ENCODE results near the gene BAHD1. TPM values are rescaled to one million over a fixed set of nuclear protein-coding genes. Genes with fewer than 3 reads are reported as not detected.

The BAHD1 gene
- total RNA-seq, 4 donors from 2014 or later, result 11.6 to 29.6 (median 22.3) TPM

DNA sequence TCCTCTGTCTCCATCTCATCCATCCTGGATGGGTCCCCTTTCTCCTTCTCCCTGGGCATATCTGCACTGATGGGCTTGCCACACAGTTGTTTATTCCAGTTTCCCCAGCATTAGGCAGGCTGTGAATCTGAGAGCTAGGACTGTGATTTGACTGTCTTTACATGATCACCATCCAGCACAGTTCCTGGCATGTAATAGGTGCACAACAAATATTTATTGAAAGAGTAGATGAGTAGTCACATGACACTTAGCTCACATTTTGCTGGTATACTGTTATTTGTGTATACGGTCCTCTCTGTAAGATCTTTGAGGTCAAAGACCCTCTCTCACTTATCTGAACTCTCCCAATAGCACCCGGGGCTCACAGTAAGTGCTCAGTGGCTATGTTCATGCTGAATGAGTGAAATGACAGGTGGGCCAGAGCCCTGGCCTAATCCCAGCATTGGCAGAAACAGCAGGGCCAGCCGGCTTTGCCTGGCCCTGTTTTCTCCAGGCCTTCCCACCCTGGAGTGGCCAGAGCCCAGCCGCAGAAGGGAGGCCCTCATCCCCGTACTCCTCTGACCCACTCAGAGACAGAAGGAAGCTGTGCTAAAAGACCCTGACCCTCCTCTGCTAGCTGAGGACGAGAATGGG lies 16.2 kb upstream of the BAHD1 start:
- H3K4me3 ChIP-seq, result no peak overlapping the region
- H3K27ac ChIP-seq (replicated peaks in 1 of 4), result no peak overlapping the region
- H3K36me3 ChIP-seq, result peaks cover 0 to 11% (median 0%) of the 10 kb centered on the region in 4 donors
- H3K27me3 ChIP-seq, result no peaks in the 10 kb centered on the region
- peaks cover 19 to 23% (median 22%) of the 10 kb centered on the region in 4 donors for H3K4me1 ChIP-seq
- no peak for TF ChIP-seq POLR2AphosphoS5 (IDR thresholded peaks at IDR 0.05)
- TF ChIP-seq POLR2A (IDR thresholded peaks at IDR 0.05; ENCODE audit: low read depth), result no peak
- TF ChIP-seq, protein P1, sequence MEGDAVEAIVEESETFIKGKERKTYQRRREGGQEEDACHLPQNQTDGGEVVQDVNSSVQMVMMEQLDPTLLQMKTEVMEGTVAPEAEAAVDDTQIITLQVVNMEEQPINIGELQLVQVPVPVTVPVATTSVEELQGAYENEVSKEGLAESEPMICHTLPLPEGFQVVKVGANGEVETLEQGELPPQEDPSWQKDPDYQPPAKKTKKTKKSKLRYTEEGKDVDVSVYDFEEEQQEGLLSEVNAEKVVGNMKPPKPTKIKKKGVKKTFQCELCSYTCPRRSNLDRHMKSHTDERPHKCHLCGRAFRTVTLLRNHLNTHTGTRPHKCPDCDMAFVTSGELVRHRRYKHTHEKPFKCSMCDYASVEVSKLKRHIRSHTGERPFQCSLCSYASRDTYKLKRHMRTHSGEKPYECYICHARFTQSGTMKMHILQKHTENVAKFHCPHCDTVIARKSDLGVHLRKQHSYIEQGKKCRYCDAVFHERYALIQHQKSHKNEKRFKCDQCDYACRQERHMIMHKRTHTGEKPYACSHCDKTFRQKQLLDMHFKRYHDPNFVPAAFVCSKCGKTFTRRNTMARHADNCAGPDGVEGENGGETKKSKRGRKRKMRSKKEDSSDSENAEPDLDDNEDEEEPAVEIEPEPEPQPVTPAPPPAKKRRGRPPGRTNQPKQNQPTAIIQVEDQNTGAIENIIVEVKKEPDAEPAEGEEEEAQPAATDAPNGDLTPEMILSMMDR (IDR thresholded peaks at IDR 0.05), result no peak
- TF ChIP-seq EP300 (IDR thresholded peaks at IDR 0.05), result no peak
- no peaks in the 10 kb centered on the region for H3K9me3 ChIP-seq
- intact Hi-C loops (cut with DNase I), result loop anchor here (5.0 to 10.0 kb wide), 2 partner anchors 72 to 200 kb away; partner anchors contain the start of gene PHGR1
- no peak for DNase-seq (ENCODE audit: extremely low spot score)
- 82% methylated on average over 6 of the region's 6 CpGs for WGBS

DNA sequence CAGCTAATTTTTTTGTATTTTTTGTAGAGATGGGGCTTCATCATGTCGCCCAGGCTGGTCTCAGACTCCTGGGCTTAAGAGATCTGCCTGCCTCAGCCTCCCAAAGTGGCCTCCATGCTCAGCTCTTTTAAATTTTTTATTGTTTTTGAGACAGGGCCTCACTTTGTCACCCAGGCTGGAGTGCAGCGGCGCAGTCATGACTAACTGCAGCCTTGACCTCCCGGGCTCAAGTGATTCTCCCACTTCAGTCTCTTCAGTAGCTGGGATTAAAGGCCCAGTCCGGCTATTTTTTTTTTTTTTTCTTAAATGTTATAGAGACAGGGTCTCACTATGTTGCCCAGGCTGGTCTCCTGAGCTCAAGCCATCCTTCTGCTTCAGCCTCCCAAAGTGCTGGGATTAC lies 15.1 kb upstream of the BAHD1 start:
- Histone ChIP-seq H3K9me3 (no peaks in the 10 kb centered on the region), H3K27ac (replicated peaks in 1 of 4) (no peak overlapping the region), H3K4me3 (no peak overlapping the region), H3K27me3 (no peaks in the 10 kb centered on the region), H3K36me3 (peaks cover 0 to 11% (median 0%) of the 10 kb centered on the region in 4 donors), H3K4me1 (peaks cover 13 to 15% (median 15%) of the 10 kb centered on the region in 4 donors)
- no peak for DNase-seq (ENCODE audit: extremely low spot score)
- WGBS, result 96% methylated on average over 5 of the region's 5 CpGs
- intact Hi-C loops (cut with DNase I), result loop anchor here (10.0 kb wide), 1 partner anchor 201 kb away; no protein-coding TSS in a partner anchor
- TF ChIP-seq, protein P1 (IDR thresholded peaks at IDR 0.05), result no peak
- no peak for TF ChIP-seq POLR2AphosphoS5 (IDR thresholded peaks at IDR 0.05)
- TF ChIP-seq EP300 (IDR thresholded peaks at IDR 0.05), result no peak
- no peak for TF ChIP-seq POLR2A (IDR thresholded peaks at IDR 0.05; ENCODE audit: low read depth)

DNA sequence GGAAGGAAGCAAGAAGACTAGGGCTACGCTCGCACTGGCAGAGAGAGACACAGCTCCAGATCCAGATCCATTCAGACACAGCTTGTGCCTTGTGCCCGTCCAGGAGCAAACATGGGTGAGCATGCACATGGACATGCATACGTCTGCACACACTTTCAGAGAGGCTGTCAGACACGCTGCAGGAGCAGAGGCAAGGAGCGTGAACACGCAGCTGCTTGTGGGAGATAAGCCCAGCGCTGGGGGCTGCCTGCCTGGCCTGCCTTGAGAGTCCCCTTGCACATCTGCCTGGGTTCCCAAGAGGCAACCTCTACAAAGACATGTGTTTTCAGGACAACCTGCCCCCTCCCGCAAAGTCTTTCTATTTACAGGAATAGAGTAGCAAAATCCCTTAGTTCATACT lies 13.6 kb upstream of the BAHD1 start:
- no peak overlapping the region for H3K4me3 ChIP-seq
- intact Hi-C loops (cut with DNase I), result loop anchor here (10.0 kb wide), 1 partner anchor 202 kb away; no protein-coding TSS in a partner anchor
- 97% methylated on average over 9 of the region's 9 CpGs for WGBS
- H3K27me3 ChIP-seq, result no peaks in the 10 kb centered on the region
- TF ChIP-seq, protein P1 (IDR thresholded peaks at IDR 0.05), result no peak
- no peak for TF ChIP-seq POLR2A (IDR thresholded peaks at IDR 0.05; ENCODE audit: low read depth)
- TF ChIP-seq EP300 (IDR thresholded peaks at IDR 0.05), result no peak
- no peak for TF ChIP-seq POLR2AphosphoS5 (IDR thresholded peaks at IDR 0.05)
- DNase-seq (ENCODE audit: extremely low spot score), result no peak
- H3K9me3 ChIP-seq, result no peaks in the 10 kb centered on the region
- peaks cover 0 to 11% (median 0%) of the 10 kb centered on the region in 4 donors for H3K36me3 ChIP-seq
- H3K27ac ChIP-seq (replicated peaks in 1 of 4), result no peak overlapping the region
- H3K4me1 ChIP-seq, result peaks cover 0 to under 1% (median 0%) of the 10 kb centered on the region in 4 donors

DNA sequence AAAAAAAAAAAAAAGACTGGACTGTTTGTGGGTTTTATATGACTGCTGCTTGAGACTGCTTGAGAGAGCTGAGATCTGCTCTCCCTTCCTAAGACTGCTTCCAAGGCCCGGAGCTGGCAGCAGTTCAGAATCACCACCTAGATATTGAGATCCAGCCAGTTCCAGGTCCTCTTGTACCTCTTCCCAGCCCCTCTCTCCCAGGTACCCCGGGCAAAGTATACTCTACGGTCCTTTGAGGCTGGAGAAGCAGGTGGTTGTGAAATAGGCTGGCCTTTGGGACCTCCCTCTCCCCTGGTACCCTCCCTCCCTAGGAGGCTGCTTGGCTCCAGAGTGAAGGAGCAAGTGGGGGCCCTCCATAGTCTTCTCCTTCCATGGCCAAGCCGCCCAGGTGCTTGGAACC lies 12.6 kb upstream of the BAHD1 start:
- peaks cover 0 to 11% (median 0%) of the 10 kb centered on the region in 4 donors for H3K36me3 ChIP-seq
- intact Hi-C loops (cut with DNase I), result loop anchor here (10.0 kb wide), 1 partner anchor 203 kb away; no protein-coding TSS in a partner anchor
- no peaks in the 10 kb centered on the region for H3K9me3 ChIP-seq
- no peaks in the 10 kb centered on the region for H3K4me1 ChIP-seq
- H3K27ac ChIP-seq (replicated peaks in 1 of 4), result no peak overlapping the region
- DNase-seq (ENCODE audit: extremely low spot score), result no peak
- TF ChIP-seq, protein P1 (IDR thresholded peaks at IDR 0.05), result no peak
- TF ChIP-seq POLR2A (IDR thresholded peaks at IDR 0.05; ENCODE audit: low read depth) (no peak), EP300 (IDR thresholded peaks at IDR 0.05) (no peak), POLR2AphosphoS5 (IDR thresholded peaks at IDR 0.05) (no peak)
- no peaks in the 10 kb centered on the region for H3K27me3 ChIP-seq
- 93% methylated on average over 4 of the region's 4 CpGs for WGBS
- H3K4me3 ChIP-seq, result no peak overlapping the region
